GM18909 (cell line): ENCODE results near the gene ZC3H12A.
A peak's percentile ranks its signal among the peaks of the same experiment; 100 is the strongest.

Source experiments
- ATAC-seq: cut with Tn5 transposase; IDR thresholded peaks from one replicate; pipeline ENCODE4 v1.9.1; 2021; ENCODE audit warnings: mild to moderate bottlenecking; ENCODE audit not compliant: unreplicated experiment, poor library complexity

The ZC3H12A gene

GRCh38 chr1:37453647-37454046 is 20.7 kb upstream of the ZC3H12A start:
- ATAC-seq = no peak

- ATAC-seq = no peak
These were observed 18.9 kb upstream of the ZC3H12A start for GRCh38 chr1:37455516-37455915.

- ATAC-seq = no peak
These were observed 17.8 kb upstream of the ZC3H12A start for GRCh38 chr1:37456614-37457013.

- ATAC-seq = no peak
These were observed 15.8 kb upstream of the ZC3H12A start for GRCh38 chr1:37458551-37458950.

GRCh38 chr1:37461698-37462436 is 12.5 kb upstream of the ZC3H12A start:
- no peak for ATAC-seq

- no peak for ATAC-seq
These were observed 9.9 kb upstream of the ZC3H12A start for GRCh38 chr1:37464443-37464842.

GRCh38 chr1:37465593-37466517 is 8.5 kb upstream of the ZC3H12A start:
- no peak for ATAC-seq

- ATAC-seq = no peak
These were observed 6.3 kb upstream of the ZC3H12A start for GRCh38 chr1:37468037-37468436.

- no peak for ATAC-seq
These were observed 5.0 kb upstream of the ZC3H12A start for GRCh38 chr1:37469386-37469785.

GRCh38 chr1:37471345-37472231 is 2.8 kb upstream of the ZC3H12A start:
- ATAC-seq = no peak

- ATAC-seq = no peak
These were observed 2.1 kb upstream of the ZC3H12A start for GRCh38 chr1:37472281-37472680.

- ATAC-seq = no peak
These were observed 1.4 kb upstream of the ZC3H12A start for GRCh38 chr1:37472994-37473393.

- no peak for ATAC-seq
These were observed 842 bp upstream of the ZC3H12A start for GRCh38 chr1:37473431-37474045.

GRCh38 chr1:37474697-37475379 is 458 bp downstream of the ZC3H12A start:
- ATAC-seq = no peak

GRCh38 chr1:37475380-37476086 is 1.2 kb downstream of the ZC3H12A start:
- no peak for ATAC-seq

GRCh38 chr1:37476087-37476452 is 1.7 kb downstream of the ZC3H12A start:
- no peak for ATAC-seq

GRCh38 chr1:37476460-37477197 is 2.2 kb downstream of the ZC3H12A start:
- no peak for ATAC-seq

GRCh38 chr1:37477198-37477931 is 3.0 kb downstream of the ZC3H12A start:
- peak; percentile 40 for ATAC-seq
